IPS-18c (cell line): ENCODE data around the gene SMC3.
"Not testable (repeated sequence)": the region's sequence is repeated elsewhere in the genome, so short reads cannot be mapped to it uniquely, and the experiment has no call there.

Experiments used
- H3K4me3 ChIP-seq: 2 replicates; pipeline ENCODE4 v1.7.0; 2013; ENCODE audit warnings: low read depth, mild to moderate bottlenecking, low read length, moderate library complexity; ENCODE audit not compliant: insufficient read depth
- H3K9me3 ChIP-seq: one replicate; pipeline ENCODE4 v1.6.1; 2013; ENCODE audit warnings: mild to moderate bottlenecking, low read length, moderate library complexity; ENCODE audit not compliant: control insufficient read depth, insufficient read depth

SMC3 gene

DNA sequence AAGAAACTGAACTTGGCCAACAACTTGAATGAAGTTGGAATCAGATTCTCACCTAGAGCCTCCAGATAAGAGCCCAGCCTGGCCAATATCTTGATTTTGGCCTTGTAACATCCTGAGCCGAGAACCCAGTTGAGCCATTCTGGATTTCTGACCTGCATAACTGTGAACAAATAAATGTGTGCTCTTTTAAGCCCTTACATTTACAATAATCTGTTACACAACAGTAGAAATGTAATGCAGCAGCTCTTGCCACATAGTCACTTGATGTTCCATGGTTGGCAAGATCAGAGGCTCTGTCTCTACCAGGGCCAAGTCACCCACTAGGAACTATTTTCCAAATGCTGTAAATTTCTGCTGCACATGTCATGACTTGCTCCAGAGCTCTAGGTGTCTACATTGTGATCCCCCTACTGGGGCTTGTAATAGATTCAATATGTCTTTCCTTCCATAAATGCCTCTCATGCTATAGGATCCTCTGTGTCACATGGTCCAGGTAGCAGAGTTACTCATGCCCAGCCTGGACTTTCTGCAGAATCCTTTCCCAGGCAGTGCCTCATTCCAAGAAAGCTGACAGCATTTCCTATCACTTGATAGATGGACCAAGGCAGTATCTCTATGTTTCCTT lies 65.2 kb downstream of the SMC3 start:
- Histone ChIP-seq H3K4me3 (no peak overlapping the region), H3K9me3 (no peaks in the 10 kb centered on the region)

DNA sequence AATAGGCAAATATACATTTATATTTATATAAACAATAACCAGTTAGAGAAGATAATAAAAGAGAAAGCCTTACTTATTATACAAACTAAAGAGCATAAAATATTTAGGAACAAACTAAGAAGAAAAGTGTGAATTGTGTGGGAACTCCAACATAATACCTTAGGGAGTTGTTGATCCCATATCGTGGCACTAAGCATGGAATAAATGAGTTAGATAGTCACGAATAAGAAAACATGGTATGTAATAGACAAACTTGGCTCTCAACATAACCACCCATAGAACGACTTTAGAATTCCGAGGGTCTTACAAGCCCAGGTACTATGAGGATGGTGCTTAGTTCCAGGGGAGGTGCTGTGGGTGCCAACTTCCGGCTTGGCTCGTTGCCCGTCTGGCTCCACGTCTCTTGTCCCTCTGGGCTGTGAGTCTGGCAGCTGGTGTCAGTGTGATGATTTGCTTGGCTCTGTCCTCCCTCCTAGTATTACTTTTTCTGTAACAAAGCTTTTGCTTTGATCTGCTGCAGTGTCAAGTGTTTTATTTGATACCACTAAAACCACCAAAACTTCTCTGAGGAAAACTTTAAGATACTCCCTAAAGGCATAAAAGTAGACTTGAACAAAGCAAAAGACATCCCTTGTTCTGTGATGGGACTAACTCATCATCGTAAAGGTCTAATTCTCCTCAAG lies 67.2 kb downstream of the SMC3 start:
- no peak overlapping the region for H3K4me3 ChIP-seq
- no peaks in the 10 kb centered on the region for H3K9me3 ChIP-seq

DNA sequence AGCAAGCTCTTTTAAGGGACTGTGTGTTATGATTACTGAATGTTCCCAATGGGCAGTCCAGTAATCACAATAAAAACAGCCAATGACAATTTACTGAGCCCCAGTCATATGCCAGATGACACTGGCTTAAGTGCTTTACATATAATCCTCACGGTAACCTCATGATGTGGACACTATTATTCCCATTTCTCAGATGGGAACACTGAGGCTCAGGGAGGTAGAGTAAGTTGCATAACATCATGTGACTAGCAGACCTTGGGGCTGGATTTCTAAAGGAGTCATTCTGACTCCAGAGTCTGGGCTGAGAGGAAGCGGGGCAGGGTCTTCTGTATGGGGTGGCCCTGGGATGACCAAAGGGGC lies 69.1 kb downstream of the SMC3 start:
- Histone ChIP-seq H3K4me3 (no peak overlapping the region), H3K9me3 (no peaks in the 10 kb centered on the region)

DNA sequence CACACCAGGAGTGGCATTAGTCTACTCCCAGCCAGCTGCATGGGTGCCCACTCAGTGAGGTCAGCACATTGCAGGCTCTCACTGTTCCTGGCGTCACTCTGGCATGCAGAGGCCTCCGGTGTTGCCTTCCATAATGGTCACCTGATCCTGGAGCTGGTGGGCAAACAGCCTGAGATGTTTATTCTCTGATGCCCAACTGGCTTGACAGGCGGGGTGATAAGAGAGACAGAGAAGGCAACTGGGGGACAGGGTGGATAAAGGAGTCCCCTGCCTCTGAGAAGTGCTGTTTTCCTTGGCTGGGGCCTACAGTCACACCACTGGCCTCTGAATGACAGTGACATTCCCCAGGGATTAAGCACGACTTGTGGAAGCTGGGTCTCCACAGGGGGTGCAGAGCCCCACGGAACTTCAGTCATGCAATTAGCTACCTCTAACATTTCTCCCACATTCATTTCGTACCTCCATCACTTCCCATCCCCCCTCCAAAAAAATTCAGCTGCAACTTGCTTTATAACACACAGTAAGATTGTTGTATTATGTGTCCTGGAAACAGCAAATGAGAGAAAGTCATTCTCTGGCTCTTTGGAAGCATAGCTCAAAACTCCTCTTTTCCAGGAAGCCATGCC lies 69.5 kb downstream of the SMC3 start:
- H3K4me3 ChIP-seq, result no peak overlapping the region
- H3K9me3 ChIP-seq, result no peaks in the 10 kb centered on the region

DNA sequence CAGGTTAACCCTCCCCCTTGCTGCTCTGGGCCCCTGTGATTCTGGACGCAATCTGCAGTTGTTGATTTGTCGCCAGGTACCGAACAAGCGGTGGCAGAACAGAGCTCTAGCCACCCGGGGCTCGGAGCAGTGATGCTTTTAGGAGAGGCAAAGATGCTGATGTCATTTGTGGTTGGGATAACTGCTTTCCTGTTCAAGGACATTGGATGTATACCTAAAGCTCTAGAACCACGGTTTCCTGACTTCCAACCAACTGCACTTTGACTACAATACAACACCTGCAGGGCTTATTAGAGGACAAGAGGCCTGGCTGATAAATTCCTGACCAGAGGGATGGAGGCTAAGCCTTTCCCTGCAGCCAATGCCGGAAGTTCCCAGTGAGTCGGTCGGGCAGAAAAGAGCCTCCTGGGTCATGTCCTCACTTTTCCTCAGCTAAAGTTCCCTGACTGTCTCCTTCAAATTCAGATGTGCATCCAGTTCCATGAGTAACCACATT lies 70.1 kb downstream of the SMC3 start:
- H3K9me3 ChIP-seq, result no peaks in the 10 kb centered on the region
- H3K4me3 ChIP-seq, result no peak overlapping the region

DNA sequence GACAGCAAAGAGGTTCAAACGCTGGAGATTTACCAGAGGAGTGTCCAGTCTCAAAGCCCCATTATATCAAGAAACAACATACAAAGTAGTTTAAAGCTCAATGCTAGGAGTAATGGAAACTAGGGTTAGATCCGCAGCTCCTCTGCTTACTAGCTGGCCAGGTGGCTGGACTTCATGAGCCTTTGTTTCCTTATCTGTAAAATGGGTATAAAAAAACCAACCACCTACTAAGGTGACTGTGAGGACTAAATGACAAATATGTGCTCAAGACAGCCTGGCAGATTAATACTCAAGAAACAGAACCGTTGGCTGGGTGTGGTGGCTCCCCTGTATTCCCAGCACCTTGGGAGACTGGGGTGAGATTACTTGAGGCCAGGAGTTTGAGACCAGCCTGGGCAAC lies 70.8 kb downstream of the SMC3 start:
- Histone ChIP-seq H3K4me3 (no peak overlapping the region), H3K9me3 (no peaks in the 10 kb centered on the region)

DNA sequence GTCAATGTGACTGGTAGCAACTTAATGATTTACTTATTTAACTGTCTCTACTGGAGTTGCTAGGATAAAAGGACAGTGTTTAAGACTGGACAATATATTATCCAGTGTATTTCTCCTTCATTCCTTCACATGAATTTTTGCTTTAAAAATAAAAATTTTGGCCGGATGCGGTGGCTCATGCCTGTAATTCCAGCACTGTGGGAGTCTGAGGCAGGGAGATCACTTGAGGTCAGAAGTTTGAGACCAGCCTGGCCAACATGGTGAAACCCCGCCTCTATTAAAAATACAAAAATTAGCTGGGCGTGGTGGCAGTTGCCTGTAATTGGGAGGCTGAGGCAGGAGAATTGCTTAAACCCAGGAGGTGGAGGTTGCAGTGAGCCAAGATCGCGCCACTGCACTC lies 71.6 kb downstream of the SMC3 start:
- H3K9me3 ChIP-seq, H3K4me3 ChIP-seq: not testable (repeated sequence)

DNA sequence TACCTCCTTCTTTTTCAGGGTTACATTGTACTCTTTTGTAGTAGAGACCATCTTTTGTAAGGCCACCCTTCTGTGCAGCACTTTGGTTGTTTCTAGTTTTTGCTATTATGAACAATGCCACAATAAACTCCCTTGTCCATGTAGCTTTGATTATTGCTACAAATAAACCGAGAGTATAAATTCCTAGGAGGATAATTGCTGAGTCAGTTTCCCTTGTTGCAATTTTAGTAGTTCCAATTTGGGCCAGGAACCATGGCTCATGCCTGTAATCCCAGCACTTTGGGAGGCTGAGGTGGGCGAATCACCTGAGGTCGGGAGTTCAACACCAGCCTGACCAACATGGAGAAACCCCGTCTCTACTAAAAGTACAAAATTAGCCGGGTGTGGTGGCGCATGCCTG lies 72.4 kb downstream of the SMC3 start:
- H3K9me3 ChIP-seq, H3K4me3 ChIP-seq: not testable (repeated sequence)

DNA sequence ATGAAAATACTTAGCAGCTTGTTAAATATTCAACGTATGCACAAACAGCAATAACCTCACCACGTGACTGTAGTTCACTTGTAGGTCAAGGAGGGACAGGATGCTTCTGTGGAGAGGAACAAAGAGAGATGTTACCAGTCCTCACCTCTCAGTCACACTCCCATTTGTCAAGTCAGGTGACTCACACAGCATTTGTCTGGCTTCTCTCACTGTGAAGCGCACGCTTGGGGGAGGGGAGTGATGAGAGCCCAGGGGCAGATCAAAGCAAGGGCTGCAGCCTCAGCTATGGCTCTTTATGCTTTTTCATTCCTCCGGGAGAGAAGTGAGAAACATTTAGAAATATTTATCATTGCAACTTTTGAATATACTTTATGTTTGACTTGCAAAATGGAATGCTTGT lies 73.8 kb downstream of the SMC3 start:
- H3K4me3 ChIP-seq, result no peak overlapping the region
- peaks cover 2% of the 10 kb centered on the region for H3K9me3 ChIP-seq

DNA sequence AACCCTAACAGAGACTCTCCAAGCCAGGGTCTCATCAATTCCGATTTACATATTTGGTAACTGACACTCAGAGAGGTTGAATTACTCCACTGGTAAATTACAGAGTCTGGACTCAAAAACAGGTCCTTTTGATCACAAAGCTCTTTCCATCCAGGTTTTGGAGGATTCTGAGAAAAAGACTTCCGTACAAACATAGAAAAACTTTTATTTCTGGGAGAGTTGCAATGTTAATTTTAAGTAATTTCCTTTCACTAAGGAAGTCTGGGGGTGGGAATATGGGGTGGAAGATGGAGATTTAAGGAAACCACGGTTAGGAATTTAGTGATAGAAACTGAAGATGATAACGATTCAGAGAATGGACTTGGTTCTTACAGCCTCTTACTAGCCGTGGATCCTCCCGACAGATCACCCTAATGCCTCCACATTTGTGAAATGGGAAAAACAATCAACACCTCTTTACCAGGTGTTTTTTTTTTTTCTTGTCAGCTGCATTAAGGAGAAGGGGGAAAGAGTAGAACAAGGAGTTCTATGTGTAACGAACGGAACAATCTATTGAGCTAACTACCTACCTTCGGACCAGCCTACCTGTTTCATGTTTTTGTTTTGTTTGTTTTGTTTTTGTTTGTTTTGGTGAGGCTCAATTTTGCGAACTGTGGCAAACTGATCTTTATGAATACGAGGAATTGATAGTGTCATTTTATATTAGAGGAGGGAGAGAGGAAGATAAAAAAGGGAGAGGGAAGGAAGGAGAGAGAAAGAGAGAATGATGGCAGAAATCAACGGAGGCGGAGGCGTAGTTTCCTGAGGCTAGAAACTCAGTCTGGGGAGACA lies 74.9 kb downstream of the SMC3 start:
- peak overlapping the region; percentile 62; the same call in 1 of the 2 replicates for H3K4me3 ChIP-seq
- H3K9me3 ChIP-seq, result peaks cover 2% of the 10 kb centered on the region

DNA sequence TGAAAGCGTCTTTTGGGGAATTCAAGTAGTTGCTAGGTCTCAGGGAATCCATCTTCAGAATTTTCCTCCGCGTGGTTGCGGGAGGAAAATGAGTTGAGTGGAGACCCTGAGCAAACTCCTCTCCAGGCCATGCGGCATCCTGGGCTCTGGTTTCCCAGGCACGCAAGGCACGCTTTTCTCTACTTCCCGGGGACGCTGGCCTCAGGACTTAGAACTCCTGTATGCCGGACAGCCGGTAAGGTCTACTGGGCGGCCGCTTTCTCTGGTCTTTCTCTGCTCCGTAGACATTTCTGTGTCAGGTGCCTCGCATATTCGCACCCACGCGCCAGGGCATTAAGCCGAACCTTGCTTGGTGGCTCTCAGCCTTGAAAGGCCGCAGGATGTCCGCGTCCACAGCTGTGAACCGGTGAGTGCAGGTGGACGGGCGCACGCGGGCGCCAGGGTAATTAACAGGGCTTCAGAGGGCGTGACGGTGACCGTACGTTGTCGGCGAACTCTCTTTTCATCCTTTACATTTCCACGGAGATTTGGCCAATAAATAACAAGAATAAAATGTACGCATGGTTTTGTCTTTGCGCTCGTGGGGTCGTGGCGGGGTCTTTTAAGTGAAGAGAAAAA lies 75.6 kb downstream of the SMC3 start:
- peak overlapping the region; percentile 62 for H3K4me3 ChIP-seq
- H3K9me3 ChIP-seq, result peaks cover 2% of the 10 kb centered on the region

DNA sequence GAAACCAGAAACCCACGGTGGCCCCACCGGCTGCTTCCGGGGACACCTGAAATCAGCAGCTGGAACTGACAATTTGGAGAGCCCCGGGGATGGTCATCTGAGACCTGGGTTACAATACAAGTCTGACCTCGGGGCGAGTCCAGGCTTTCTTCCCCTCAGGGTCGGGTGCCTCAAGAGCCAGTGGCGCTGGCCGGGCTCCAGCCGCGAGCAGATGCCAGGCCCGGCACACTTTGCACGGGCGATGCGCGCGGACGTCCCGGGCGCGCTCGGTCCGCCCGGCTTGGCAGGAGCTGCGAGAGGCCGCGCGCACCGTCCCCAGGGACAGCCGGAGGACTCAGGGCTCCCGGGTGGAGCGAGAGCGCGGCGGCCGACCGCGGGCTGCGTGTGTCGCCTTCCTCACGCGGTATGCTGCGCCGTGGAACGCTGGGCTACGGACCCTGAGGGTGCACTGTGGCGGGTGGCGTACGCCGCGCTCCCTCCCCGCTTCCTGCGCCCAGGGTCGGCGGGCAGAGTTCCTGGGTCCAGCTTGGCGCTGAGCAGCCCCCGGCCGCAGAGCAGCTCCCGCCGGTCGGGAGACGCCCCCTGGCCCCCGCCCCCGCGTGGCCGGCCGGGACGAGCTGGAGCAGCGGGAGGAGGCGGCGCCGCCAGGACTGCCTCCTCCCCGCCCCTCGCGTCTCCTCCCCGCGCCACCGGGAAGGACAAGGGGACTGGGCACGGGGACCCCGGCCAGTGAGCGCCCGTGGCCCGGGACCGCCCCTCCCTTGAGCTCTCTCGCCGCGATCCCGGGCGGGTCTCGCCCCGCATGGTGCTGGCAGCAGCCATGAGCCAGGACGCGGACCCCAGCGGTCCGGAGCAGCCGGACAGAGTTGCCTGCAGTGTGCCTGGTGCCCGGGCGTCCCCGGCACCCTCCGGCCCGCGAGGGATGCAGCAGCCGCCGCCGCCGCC lies 76.4 kb downstream of the SMC3 start, which contains the start of gene RBM20:
Gene RBM20 (plus strand): TSS at position 684 of the 945 bp plus-strand sequence. CDS start 119 bp downstream, at position 803.
- peaks cover 2% of the 10 kb centered on the region for H3K9me3 ChIP-seq
- peak within 1 kb of the TSS; percentile 62 for H3K4me3 ChIP-seq

DNA sequence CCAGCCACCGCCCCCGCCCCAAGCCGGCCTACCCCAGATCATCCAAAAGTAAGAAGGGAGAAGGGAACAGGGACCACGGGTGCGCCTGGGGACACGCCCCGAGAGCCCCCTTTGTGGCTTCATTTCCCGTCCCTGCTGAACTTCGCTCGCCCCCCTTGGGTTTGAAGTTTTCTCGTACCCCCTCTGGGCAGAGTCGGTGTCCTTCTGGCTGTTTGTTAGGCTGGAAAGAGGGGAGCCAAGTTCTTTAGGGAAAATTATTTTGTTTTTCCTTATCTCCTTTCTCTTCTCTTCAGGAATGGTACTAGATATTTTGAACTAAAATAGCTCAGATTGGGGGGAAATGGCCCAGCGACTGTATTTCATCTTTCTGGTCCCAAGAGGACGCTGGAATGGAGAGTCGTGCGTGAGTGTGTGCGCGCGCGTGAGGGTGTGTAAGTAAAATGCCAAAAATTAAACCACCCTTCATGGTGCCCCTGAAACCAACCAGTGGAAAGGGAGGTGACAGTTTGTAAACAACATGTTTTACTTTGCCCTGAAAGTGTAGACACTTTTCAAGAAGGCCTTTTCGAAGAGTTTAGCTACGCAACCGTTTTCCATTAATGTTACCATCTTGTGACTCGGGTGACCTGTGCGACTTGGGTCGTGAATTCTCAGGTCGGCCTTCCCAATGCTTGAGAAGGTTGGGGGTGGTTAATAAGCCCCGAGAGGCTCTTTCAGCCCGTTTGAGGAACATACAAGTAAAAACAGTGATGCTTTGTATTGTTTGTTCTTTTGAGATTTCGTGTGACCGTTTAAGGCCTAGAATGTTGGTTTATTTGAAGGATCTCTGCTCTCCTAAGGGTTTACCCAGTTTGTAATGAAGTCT lies 77.3 kb downstream of the SMC3 start:
- peaks cover 2% of the 10 kb centered on the region for H3K9me3 ChIP-seq
- H3K4me3 ChIP-seq, result peak overlapping the region; percentile 62

DNA sequence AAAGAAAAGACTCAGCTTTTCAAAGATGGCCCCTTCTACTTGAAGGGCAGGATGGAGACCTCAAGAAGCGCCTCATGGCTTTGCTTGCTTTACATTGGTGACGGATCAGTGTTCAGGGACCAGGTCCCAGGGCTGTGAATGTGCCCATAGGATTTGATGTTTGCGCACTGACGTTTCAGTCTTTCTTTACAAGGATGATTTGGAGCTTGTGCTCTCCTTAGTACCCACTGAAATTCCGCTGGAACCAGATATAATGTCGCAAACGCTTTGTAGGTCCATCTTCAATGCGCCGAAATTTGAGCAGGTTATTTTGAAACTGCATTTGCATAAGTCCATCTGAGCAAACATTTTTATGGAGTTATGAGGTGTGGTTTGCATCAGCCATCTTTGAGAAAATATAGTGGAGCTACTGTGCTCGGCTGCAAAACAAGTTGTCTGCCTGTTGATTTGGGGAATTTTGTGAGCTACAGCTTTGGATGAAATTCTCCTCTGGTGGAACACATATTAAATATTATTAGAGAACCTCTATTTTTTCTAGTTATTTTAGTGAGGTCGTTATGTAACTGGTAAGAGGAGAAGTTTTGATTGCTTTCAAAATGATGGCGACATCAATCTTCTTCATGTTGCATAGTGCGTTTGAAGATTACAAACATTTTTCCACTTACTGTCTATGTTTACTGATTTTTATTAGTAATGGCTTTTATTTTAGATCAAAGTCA lies 79.1 kb downstream of the SMC3 start:
- H3K4me3 ChIP-seq, result no peak overlapping the region
- peaks cover 2% of the 10 kb centered on the region for H3K9me3 ChIP-seq

DNA sequence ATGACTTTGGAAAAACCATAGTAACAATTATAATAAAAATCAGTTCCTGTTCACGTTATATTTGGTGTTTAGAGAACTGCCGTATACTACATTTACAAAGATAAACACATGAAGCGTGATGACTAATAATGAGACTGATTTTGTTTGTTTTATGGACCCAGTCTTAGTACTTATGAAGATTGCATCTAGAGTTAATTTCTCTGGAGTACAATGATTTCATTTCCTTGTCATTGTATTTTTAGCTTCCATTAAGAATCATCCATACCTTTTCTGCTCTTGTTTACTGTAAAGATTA lies 79.6 kb downstream of the SMC3 start:
- Histone ChIP-seq H3K9me3 (peaks cover 2% of the 10 kb centered on the region), H3K4me3 (no peak overlapping the region)
